Bladder microvascular endothelial cell (primary cell): ENCODE measurements around the gene HBA2. TPM values are rescaled to one million over a fixed set of nuclear protein-coding genes. Genes with fewer than 3 reads are reported as not detected.

ENCODE experiments used
- total RNA-seq: library from RNA; depleted of rRNA; stranded (reverse); fragments of >200 nt; gene quantifications from 2 replicates; pipeline ENCODE4 v1.2.3, GENCODE V29; 2014

Gene HBA2
- 0.32 TPM in 1 of 2 replicates, not detected in the other for total RNA-seq

DNA sequence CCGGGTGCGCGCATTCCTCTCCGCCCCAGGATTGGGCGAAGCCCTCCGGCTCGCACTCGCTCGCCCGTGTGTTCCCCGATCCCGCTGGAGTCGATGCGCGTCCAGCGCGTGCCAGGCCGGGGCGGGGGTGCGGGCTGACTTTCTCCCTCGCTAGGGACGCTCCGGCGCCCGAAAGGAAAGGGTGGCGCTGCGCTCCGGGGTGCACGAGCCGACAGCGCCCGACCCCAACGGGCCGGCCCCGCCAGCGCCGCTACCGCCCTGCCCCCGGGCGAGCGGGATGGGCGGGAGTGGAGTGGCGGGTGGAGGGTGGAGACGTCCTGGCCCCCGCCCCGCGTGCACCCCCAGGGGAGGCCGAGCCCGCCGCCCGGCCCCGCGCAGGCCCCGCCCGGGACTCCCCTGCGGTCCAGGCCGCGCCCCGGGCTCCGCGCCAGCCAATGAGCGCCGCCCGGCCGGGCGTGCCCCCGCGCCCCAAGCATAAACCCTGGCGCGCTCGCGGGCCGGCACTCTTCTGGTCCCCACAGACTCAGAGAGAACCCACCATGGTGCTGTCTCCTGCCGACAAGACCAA, at the start of gene HBA2:
Gene HBA2 (plus strand): TSS at position 503 of the 568 bp plus-strand sequence. CDS start 37 bp downstream, at position 540.

DNA sequence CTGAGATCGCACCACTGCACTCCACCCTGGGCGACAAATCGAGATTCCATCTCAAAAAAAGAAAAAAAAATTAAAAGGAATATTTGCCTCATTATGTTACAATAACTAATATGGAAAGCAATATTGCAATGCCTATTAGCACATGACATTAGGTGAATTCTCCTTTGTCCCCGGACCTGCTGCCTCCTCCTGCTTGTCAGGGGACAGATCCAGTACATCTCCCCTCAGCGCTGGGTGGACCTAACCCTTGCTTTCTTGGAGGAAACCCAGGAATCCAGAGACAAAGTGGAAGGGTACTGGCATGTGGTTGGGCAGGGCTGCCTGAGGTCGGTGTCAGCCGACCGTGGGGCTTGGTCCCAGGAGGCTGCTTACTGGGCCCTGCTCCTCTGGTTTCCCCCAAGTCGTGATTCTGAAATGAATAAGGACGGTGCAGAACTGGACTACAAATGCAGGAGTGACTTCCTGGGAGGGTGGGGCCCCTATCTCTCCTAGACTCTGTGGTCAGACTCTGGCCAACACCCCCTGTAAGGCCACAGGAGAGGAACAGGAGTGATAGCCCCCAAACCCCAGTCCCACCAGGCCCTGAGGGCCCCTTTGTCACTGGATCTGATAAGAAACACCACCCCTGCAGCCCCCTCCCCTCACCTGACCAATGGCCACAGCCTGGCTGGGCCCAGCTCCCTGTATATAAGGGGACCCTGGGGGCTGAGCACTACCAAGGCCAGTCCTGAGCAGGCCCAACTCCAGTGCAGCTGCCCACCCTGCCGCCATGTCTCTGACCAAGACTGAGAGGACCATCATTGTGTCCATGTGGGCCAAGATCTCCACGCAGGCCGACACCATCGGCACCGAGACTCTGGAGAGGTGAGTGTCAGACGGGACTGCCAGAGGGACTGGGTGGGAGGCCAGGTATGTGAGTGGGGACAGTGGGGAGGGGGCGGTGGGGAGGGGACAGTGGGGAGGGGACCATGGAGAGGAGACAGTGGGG, 20.2 kb upstream of the HBA2 start, which contains the start of gene HBZ:
Gene HBZ (plus strand): TSS at position 504 of the 988 bp plus-strand sequence. CDS start 266 bp downstream, at position 770.

DNA sequence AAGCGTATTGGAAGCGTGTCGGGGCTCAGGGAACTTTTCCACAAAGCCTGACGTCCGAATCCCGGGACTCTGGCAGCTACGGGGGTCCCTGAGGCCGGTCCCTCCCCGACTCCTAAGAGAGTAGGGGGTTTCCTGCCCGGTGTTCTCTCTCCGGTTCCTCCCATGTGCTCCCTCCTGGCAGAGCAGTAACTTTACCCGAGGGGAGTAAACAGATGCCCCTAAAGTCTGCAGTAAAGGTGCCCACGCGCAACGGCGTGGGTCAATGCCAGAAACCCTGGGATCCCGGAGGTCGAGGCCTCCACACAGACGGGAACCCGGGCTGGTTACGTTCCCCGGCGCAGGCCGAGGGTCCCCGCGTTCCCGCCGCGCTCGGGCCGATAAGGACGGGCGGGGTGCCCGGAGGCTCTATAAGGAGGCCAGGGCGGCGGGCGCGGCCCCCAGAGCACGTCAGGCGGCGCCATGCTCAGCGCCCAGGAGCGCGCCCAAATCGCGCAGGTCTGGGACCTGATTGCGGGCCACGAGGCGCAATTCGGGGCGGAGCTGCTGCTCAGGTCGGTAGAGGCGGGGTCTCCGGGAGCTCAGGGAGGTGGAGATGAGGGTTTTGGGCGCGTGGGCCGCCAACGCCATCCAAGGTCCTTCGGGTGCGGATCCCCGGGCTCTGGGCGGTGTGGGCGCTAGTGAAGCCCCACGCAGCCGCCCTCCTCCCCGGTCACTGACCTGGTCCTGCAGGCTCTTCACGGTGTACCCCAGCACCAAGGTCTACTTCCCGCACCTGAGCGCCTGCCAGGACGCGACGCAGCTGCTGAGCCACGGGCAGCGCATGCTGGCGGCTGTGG, 6.9 kb upstream of the HBA2 start, which contains the start of gene HBM:
Gene HBM (plus strand): TSS at position 440 of the 836 bp plus-strand sequence. CDS start 20 bp downstream, at position 460.

DNA sequence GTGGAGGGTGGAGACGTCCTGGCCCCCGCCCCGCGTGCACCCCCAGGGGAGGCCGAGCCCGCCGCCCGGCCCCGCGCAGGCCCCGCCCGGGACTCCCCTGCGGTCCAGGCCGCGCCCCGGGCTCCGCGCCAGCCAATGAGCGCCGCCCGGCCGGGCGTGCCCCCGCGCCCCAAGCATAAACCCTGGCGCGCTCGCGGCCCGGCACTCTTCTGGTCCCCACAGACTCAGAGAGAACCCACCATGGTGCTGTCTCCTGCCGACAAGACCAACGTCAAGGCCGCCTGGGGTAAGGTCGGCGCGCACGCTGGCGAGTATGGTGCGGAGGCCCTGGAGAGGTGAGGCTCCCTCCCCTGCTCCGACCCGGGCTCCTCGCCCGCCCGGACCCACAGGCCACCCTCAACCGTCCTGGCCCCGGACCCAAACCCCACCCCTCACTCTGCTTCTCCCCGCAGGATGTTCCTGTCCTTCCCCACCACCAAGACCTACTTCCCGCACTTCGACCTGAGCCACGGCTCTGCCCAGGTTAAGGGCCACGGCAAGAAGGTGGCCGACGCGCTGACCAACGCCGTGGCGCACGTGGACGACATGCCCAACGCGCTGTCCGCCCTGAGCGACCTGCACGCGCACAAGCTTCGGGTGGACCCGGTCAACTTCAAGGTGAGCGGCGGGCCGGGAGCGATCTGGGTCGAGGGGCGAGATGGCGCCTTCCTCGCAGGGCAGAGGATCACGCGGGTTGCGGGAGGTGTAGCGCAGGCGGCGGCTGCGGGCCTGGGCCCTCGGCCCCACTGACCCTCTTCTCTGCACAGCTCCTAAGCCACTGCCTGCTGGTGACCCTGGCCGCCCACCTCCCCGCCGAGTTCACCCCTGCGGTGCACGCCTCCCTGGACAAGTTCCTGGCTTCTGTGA, 4.1 kb downstream of the HBA2 start, which contains the start of gene HBA1:
Gene HBA1 (plus strand): TSS at position 204 of the 906 bp plus-strand sequence. CDS start 37 bp downstream, at position 241.

DNA sequence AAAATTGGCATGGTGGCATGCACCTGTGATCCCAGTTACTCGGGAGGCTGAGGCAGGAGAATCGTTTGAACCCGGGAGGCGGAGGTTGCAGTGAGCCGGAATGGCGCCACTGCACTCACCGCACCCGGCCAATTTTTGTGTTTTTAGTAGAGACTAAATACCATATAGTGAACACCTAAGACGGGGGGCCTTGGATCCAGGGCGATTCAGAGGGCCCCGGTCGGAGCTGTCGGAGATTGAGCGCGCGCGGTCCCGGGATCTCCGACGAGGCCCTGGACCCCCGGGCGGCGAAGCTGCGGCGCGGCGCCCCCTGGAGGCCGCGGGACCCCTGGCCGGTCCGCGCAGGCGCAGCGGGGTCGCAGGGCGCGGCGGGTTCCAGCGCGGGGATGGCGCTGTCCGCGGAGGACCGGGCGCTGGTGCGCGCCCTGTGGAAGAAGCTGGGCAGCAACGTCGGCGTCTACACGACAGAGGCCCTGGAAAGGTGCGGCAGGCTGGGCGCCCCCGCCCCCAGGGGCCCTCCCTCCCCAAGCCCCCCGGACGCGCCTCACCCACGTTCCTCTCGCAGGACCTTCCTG, 7.5 kb downstream of the HBA2 start, which contains the start of gene HBQ1:
Gene HBQ1 (plus strand): TSS at position 359 of the 575 bp plus-strand sequence. CDS start 28 bp downstream, at position 387.

Other genes starting within 250 kb of the HBA2 start
- 5.5 and 7.3 TPM in 2 replicates for gene POLR3K, start 119.3 kb upstream of the HBA2 start, total RNA-seq
- 18.9 and 47.1 TPM in 2 replicates for gene SNRNP25, start 119.0 kb upstream of the HBA2 start, total RNA-seq
- 17.8 and 43.6 TPM in 2 replicates for gene RHBDF1, start 100.2 kb upstream of the HBA2 start, total RNA-seq
- 77.2 and 180 TPM in 2 replicates for gene MPG, start 94.7 kb upstream of the HBA2 start, total RNA-seq
- gene NPRL3, start 34.2 kb upstream of the HBA2 start, total RNA-seq: 3.1 and 16.6 TPM in 2 replicates
- gene HBZ, start 20.2 kb upstream of the HBA2 start, total RNA-seq: 0.19 TPM in 1 of 2 replicates, not detected in the other
- not detected in 2 replicates for gene HBM, start 6.9 kb upstream of the HBA2 start, total RNA-seq
- not detected in 2 replicates for gene HBA1, start 3.8 kb downstream of the HBA2 start, total RNA-seq
- 0.97 TPM in 1 of 2 replicates, not detected in the other for gene HBQ1, start 7.6 kb downstream of the HBA2 start, total RNA-seq
- gene LUC7L, start 56.6 kb downstream of the HBA2 start, total RNA-seq: 29.1 and 51.1 TPM in 2 replicates
- 30.1 and 67.4 TPM in 2 replicates for gene FAM234A, start 61.9 kb downstream of the HBA2 start, total RNA-seq
- gene RGS11, start 103.1 kb downstream of the HBA2 start, total RNA-seq: 0.81 and 1.6 TPM in 2 replicates
- gene ARHGDIG, start 107.7 kb downstream of the HBA2 start, total RNA-seq: 0.13 TPM in 1 of 2 replicates, not detected in the other
- not detected in 2 replicates for gene PDIA2, start 110.3 kb downstream of the HBA2 start, total RNA-seq
- 16.4 and 27.1 TPM in 2 replicates for gene AXIN1, start 179.8 kb downstream of the HBA2 start, total RNA-seq
- 61.0 and 77.7 TPM in 2 replicates for gene MRPL28, start 197.7 kb downstream of the HBA2 start, total RNA-seq
- 82.7 and 108 TPM in 2 replicates for gene PGAP6, start 209.1 kb downstream of the HBA2 start, total RNA-seq
- gene NME4, start 224.3 kb downstream of the HBA2 start, total RNA-seq: 44.0 and 53.7 TPM in 2 replicates
- 14.2 and 19.1 TPM in 2 replicates for gene DECR2, start 229.0 kb downstream of the HBA2 start, total RNA-seq